HepG2 (cell line): ENCODE results near the gene COX4I2. TPM values are rescaled to one million over a fixed set of nuclear protein-coding genes. Genes with fewer than 3 reads are reported as not detected.

ENCODE experiments used
- ATAC-seq: fragments of 200-7000 bp; cut with Tn5 transposase; 3 replicates; pipeline ENCODE4 v1.9.1; 2020; ENCODE audit warnings: mild to moderate bottlenecking, moderate library complexity
- BruUV-seq: library from RNA; stranded (reverse); fragments of 400-500 nt; replicated peaks from 2 replicates; lab custom pipeline; 2021; lab: Mats Ljungman, UMichigan
- CTCF ChIA-PET: fragments of 300-600 bp; formaldehyde crosslinking; extraction: SDS; loops from one replicate; lab custom pipeline; 2021; ENCODE audit warnings: low total read pairs, inconsistent platforms, low intra/inter-chr PET ratio; lab: Yijun Ruan, JAX
- POLR2A ChIA-PET: fragments of 350-600 bp; sonication (Branson Sonifier 250); formaldehyde crosslinking; loops from one replicate; lab custom pipeline; 2020; ENCODE audit warnings: antibody characterized with exemption, inconsistent platforms; lab: Yijun Ruan, JAX
- DNase-seq: peaks from one replicate; pipeline ENCODE4 v3.0.0-alpha.2; 2015; ENCODE audit warnings: low spot score
- FAIRE-seq: peaks from 3 replicates; lab custom pipeline; 2011; peaks lifted over from hg19 to GRCh38; lab: Jason Lieb, UNC
- H2AFZ ChIP-seq: one replicate; pipeline ENCODE4 v1.6.1; 2011; ENCODE audit warnings: low read length, inconsistent platforms
- H3K27ac ChIP-seq: fragments of 300-600 bp; 3 replicates; pipeline ENCODE4 v1.8.0; 2011; ENCODE audit warnings: mixed run types, mild to moderate bottlenecking, mixed read lengths, low read length, inconsistent platforms; ENCODE audit not compliant: insufficient read depth; ENCODE audit errors: extremely low read length
- H3K27me3 ChIP-seq, 2 experiments: fragments of 200-600 bp in 1 of 2; 2 replicates in 1 of 2; 3 replicates in 1 of 2; pipeline versions ENCODE4 v1.6.0 to v1.8.0; 2011; ENCODE audit warnings: low read length in 2 of 2, mild to moderate bottlenecking in 2 of 2, moderate library complexity in 2 of 2, inconsistent platforms in 1 of 2; ENCODE audit not compliant: insufficient read depth in 2 of 2, control insufficient read depth in 1 of 2
- H3K36me3 ChIP-seq, 2 experiments: fragments of 200-600 bp in 1 of 2; replicated peaks in 1 of 2; 2 replicates in 1 of 2; 3 replicates in 1 of 2; pipeline versions ENCODE4 v1.5.1 to v1.8.0; 2011; ENCODE audit warnings: low read length in 2 of 2, inconsistent platforms in 1 of 2; ENCODE audit not compliant: insufficient read depth in 2 of 2, control insufficient read depth in 1 of 2
- H3K4me1 ChIP-seq: 2 replicates; pipeline ENCODE4 v1.5.1; 2012; ENCODE audit warnings: low read length, inconsistent platforms; ENCODE audit not compliant: insufficient read depth
- H3K4me2 ChIP-seq: 2 replicates; pipeline ENCODE4 v1.6.0; 2011; ENCODE audit warnings: low read depth, low read length, inconsistent platforms
- H3K4me3 ChIP-seq, 3 experiments: fragments of 200-600 bp in 1 of 3; sonication (generic), shearing (Covaris generic) in 1 of 3; replicated peaks in 1 of 3; 2 replicates each; pipeline ENCODE4 v1.5.1; 2011 to 2016; ENCODE audit warnings: low read length in 3 of 3, inconsistent platforms in 2 of 3, low read depth in 2 of 3, mild to moderate bottlenecking in 2 of 3, control low read depth in 1 of 3, mixed read lengths in 1 of 3; ENCODE audit not compliant: insufficient read depth in 1 of 3
- H3K79me2 ChIP-seq: one replicate; pipeline ENCODE4 v1.6.1; 2011; ENCODE audit warnings: low read length, inconsistent platforms; ENCODE audit not compliant: insufficient read depth
- H3K9ac ChIP-seq: 2 replicates; pipeline ENCODE4 v1.6.0; 2011; ENCODE audit warnings: mild to moderate bottlenecking, low read depth, low read length, inconsistent platforms; ENCODE audit not compliant: insufficient read depth
- H3K9me3 ChIP-seq: 2 replicates; pipeline ENCODE4 v1.5.1; 2012; ENCODE audit warnings: mild to moderate bottlenecking, low read length
- H4K20me1 ChIP-seq: 2 replicates; pipeline ENCODE4 v1.6.0; 2011; ENCODE audit warnings: inconsistent platforms, mild to moderate bottlenecking, low read length, moderate library complexity; ENCODE audit not compliant: insufficient read depth
- ETV6 ChIP-seq: sonication (generic); formaldehyde crosslinking; conservative IDR thresholded peaks from 2 replicates; pipeline ENCODE4 v1.4.0; 2020; ENCODE audit warnings: missing genetic modification reagents
- HOXA7 ChIP-seq: sonication (generic); formaldehyde crosslinking; IDR thresholded peaks from 2 replicates; pipeline ENCODE4 v1.8.1; 2022; ENCODE audit warnings: mild to moderate bottlenecking, missing genetic modification reagents, moderate library complexity
- IRF2 ChIP-seq: IDR thresholded peaks from 2 replicates; pipeline ENCODE4 v1.6.1; 2018; ENCODE audit warnings: missing genetic modification reagents, missing compliant biosample characterization
- MTA1 ChIP-seq: sonication (generic); formaldehyde crosslinking; IDR thresholded peaks from 2 replicates; pipeline ENCODE4 v1.4.0; 2020; ENCODE audit warnings: missing genetic modification reagents, mild to moderate bottlenecking, borderline replicate concordance
- MZF1 ChIP-seq: sonication (generic); formaldehyde crosslinking; IDR thresholded peaks from 2 replicates; pipeline ENCODE4 v1.8.1; 2023; ENCODE audit warnings: mild to moderate bottlenecking, missing genetic modification reagents, borderline replicate concordance
- SOX13 ChIP-seq, 3 experiments: fragments of 450-650 bp in 1 of 3; sonication (generic) in 1 of 3; formaldehyde crosslinking in 1 of 3; IDR thresholded peaks in 2 of 3; conservative IDR thresholded peaks in 1 of 3; 2 replicates each; pipeline versions ENCODE4 v1.5.0 to v1.6.1; 2016 to 2020; ENCODE audit warnings: antibody characterized with exemption in 1 of 3, mild to moderate bottlenecking in 1 of 3, missing compliant biosample characterization in 1 of 3, missing genetic modification reagents in 1 of 3, moderate library complexity in 1 of 3
- SOX6 ChIP-seq, 2 experiments: fragments of 450-650 bp in 1 of 2; sonication (generic) in 1 of 2; formaldehyde crosslinking in 1 of 2; IDR thresholded peaks; 2 replicates each; pipeline versions ENCODE4 v1.4.0 to v1.6.1; 2017 to 2020; ENCODE audit warnings: antibody characterized with exemption in 1 of 2, mild to moderate bottlenecking in 1 of 2, missing genetic modification reagents in 1 of 2
- SUZ12 ChIP-seq: fragments of 150-350 bp; IDR thresholded peaks from 2 replicates; pipeline ENCODE4 v1.6.1; 2014; ENCODE audit warnings: low read depth, low read length
- XRCC5 ChIP-seq: fragments of 200-400 bp; formaldehyde crosslinking; optimal IDR thresholded peaks from 2 replicates; pipeline ENCODE3; 2017; ENCODE audit warnings: mild to moderate bottlenecking, low read length
- ZFP36L2 ChIP-seq: sonication (generic); formaldehyde crosslinking; IDR thresholded peaks from 2 replicates; pipeline ENCODE4 v1.4.0; 2020; ENCODE audit warnings: missing genetic modification reagents
- ZKSCAN1 ChIP-seq: fragments of 150-350 bp; IDR thresholded peaks from 2 replicates; pipeline ENCODE4 v1.6.1; 2014; ENCODE audit warnings: low read length
- ZNF121 ChIP-seq: sonication (generic); formaldehyde crosslinking; IDR thresholded peaks from 2 replicates; pipeline ENCODE4 v1.5.0; 2020; ENCODE audit warnings: mild to moderate bottlenecking, missing genetic modification reagents
- ZNF263 ChIP-seq: sonication (generic); formaldehyde crosslinking; IDR thresholded peaks from 2 replicates; pipeline ENCODE4 v1.4.0; 2020; ENCODE audit warnings: missing genetic modification reagents
- ZNF264 ChIP-seq: sonication (generic); formaldehyde crosslinking; IDR thresholded peaks from 2 replicates; pipeline ENCODE4 v1.4.0; 2020; ENCODE audit warnings: missing genetic modification reagents
- ZNF292 ChIP-seq: sonication (generic); formaldehyde crosslinking; IDR thresholded peaks from 2 replicates; pipeline ENCODE4 v1.8.1; 2022; ENCODE audit warnings: mild to moderate bottlenecking, low read depth, missing genetic modification reagents, borderline replicate concordance
- ZNF367 ChIP-seq: sonication (generic); formaldehyde crosslinking; IDR thresholded peaks from 2 replicates; pipeline ENCODE4 v1.4.0; 2020; ENCODE audit warnings: missing genetic modification reagents, borderline replicate concordance
- ZNF496 ChIP-seq: sonication (generic); formaldehyde crosslinking; IDR thresholded peaks from 2 replicates; pipeline ENCODE4 v1.8.1; 2023; ENCODE audit warnings: mild to moderate bottlenecking, moderate library complexity, missing genetic modification reagents; ENCODE audit not compliant: insufficient replicate concordance
- ZNF569 ChIP-seq: sonication (generic); formaldehyde crosslinking; IDR thresholded peaks from 2 replicates; pipeline ENCODE4 v1.5.0; 2020; ENCODE audit warnings: mild to moderate bottlenecking, missing genetic modification reagents, moderate library complexity, borderline replicate concordance
- ZNF607 ChIP-seq: sonication (generic); formaldehyde crosslinking; IDR thresholded peaks from 2 replicates; pipeline ENCODE4 v1.5.1; 2020; ENCODE audit warnings: missing genetic modification reagents, mild to moderate bottlenecking, borderline replicate concordance
- ZNF691 ChIP-seq: sonication (generic); formaldehyde crosslinking; IDR thresholded peaks from 2 replicates; pipeline ENCODE4 v1.4.0; 2020; ENCODE audit warnings: missing genetic modification reagents, low read depth, mild to moderate bottlenecking, borderline replicate concordance
- ZNF766 ChIP-seq: sonication (generic); formaldehyde crosslinking; IDR thresholded peaks from 2 replicates; pipeline ENCODE4 v1.5.0; 2020; ENCODE audit warnings: missing genetic modification reagents, borderline replicate concordance
- ZNF773 ChIP-seq: sonication (generic); formaldehyde crosslinking; IDR thresholded peaks from 2 replicates; pipeline ENCODE4 v1.4.0; 2020; ENCODE audit warnings: missing genetic modification reagents, borderline replicate concordance
- ZNF792 ChIP-seq: IDR thresholded peaks from 2 replicates; pipeline ENCODE4 v1.6.1; 2016
- WGBS: methylation state at CpG from one replicate; pipeline ENCODE4 v1.1.6; 2017; ENCODE audit warnings: low lambda C conversion rate; 5-methylcytosine and 5-hydroxymethylcytosine counted together
- in situ Hi-C: cut with HindIII; loops from 2 replicates; pipeline ENCODE4 v1.10.0; 2017; ENCODE audit warnings: low pct_unique_long_range_greater_than_20kb; ENCODE audit not compliant: extremely low pct_ligation_motif_present
- intact Hi-C: fragments of 100-400 bp; cut with micrococcal nuclease; formaldehyde crosslinking; loops from one replicate; pipeline ENCODE4 v1.10.0; 2022; ENCODE audit not compliant: unreplicated experiment
- polyA plus RNA-seq, 8 experiments: library from polyadenylated mRNA; depleted of rRNA in 3 of 8; stranded (reverse) in 7 of 8; unstranded in 1 of 8; fragments of >200 nt; fragmentation: Illumina TruSeq in 4 of 8; extraction: Trizol in 4 of 8; gene quantifications; 2 replicates each; pipeline versions ENCODE4 v1.2.1 to v1.2.3, GENCODE V29; 2011 to 2016; ENCODE audit warnings: low read depth in 4 of 8, missing spikeins in 1 of 8, mixed read lengths in 1 of 8; ENCODE audit not compliant: insufficient read depth in 1 of 8
- total RNA-seq, 5 experiments: library from RNA; depleted of rRNA; stranded (reverse); fragments of >200 nt; fragmentation: Illumina TruSeq; extraction: Trizol; gene quantifications; 2 replicates each; pipeline ENCODE4 v1.2.3, GENCODE V29; 2016; ENCODE audit warnings: low read depth in 1 of 5

Gene COX4I2
- total and polyA plus RNA-seq, 2 of the 13 experiments (the other 11 are each of a cell fraction or from before 2014, with no cell fraction given), result 1.1 TPM; not detected in 1

- H3K36me3 ChIP-seq, result peaks cover 0 to 5% of the 10 kb centered on the region in 2 experiments; a peak in 4 of 5 replicates
- peaks cover 60% of the 10 kb centered on the region for H3K4me1 ChIP-seq
- H3K4me3 ChIP-seq, result peak overlapping the region; percentile 81 to 99 (median 95)
- H2AFZ ChIP-seq, result no peak overlapping the region
- peak overlapping the region; percentile 99 for H3K9ac ChIP-seq
- under 1% methylated on average over 37 of the region's 39 CpGs for WGBS
- DNase-seq (peak; percentile 47), ATAC-seq (no peak), FAIRE-seq (no peak)
- H3K27ac ChIP-seq, result peak overlapping the region; percentile 98
- peak overlapping the region; percentile 94 for H3K4me2 ChIP-seq
- no TSS peak for BruUV-seq
- ChIA-PET POLR2A (interaction anchor here (0.9 to 13.6 kb wide), 27 partner anchors 10 to 133 kb away, joined by 3 to 1427 read pairs (median 15); partner anchors contain the start of genes BCL2L1 and TPX2), CTCF (no interaction called here)
- H3K27me3 ChIP-seq, result no peaks in the 10 kb centered on the region; a peak in 1 of 5 replicates
- in situ Hi-C loops (no loop called here), intact Hi-C loops (loop anchor here (5.0 kb wide), 1 partner anchor 116 kb away; the partner anchor contains the start of gene BCL2L1)
- peaks cover 19% of the 10 kb centered on the region for H4K20me1 ChIP-seq
- H3K79me2 ChIP-seq, result peaks cover 44% of the 10 kb centered on the region
- no peaks in the 10 kb centered on the region for H3K9me3 ChIP-seq
- TF ChIP-seq ZNF691 (CRISPR knock-in tag) (no peak), MTA1 (no peak), ZNF496 (CRISPR knock-in tag) (no peak), HOXA7 (CRISPR knock-in tag) (peak; percentile 64; the same call in 1 of the 2 replicates), ZNF569 (CRISPR knock-in tag) (no peak), SOX13 (IDR thresholded peaks at IDR 0.05) (peak; percentile 1; the same call in 1 of the 2 replicates), SOX13 (CRISPR knock-in tag; conservative IDR thresholded peaks at IDR 0.05 in 1 of 2, IDR thresholded peaks at IDR 0.05 in 1 of 2) (no peak), ZFP36L2 (CRISPR knock-in tag) (no peak), ZNF264 (no peak), SOX6 (IDR thresholded peaks at IDR 0.05) (no peak), SOX6 (CRISPR knock-in tag; IDR thresholded peaks at IDR 0.05) (no peak), ETV6 (CRISPR knock-in tag) (peak; percentile 19; the same call in 1 of the 2 replicates), ZNF607 (CRISPR knock-in tag) (0 out of 2 replicates have a peak, but pooled peaks have one; percentile 11), IRF2 (CRISPR knock-in tag) (peak; percentile 42; the same call in 1 of the 2 replicates), ZNF766 (no peak), ZNF263 (CRISPR knock-in tag) (peak; percentile 10; the same call in 1 of the 2 replicates), ZNF773 (peak; percentile 74; the same call in 1 of the 2 replicates), ZKSCAN1 (no peak), MZF1 (CRISPR knock-in tag) (no peak), ZNF121 (CRISPR knock-in tag) (no peak), ZNF792 (CRISPR knock-in tag) (peak; percentile 47; the same call in 1 of the 2 replicates), ZNF292 (CRISPR knock-in tag) (0 out of 2 replicates have a peak, but pooled peaks have one; percentile 23), SUZ12 (no peak), XRCC5 (peak; percentile 57), ZNF367 (CRISPR knock-in tag) (0 out of 2 replicates have a peak, but pooled peaks have one; percentile 43)
These were observed 31.6 kb upstream of the COX4I2 start for GRCh38 chr20:31605902-31606803.
